Measurements from ENCODE around the gene GGN.
"Not testable (repeated sequence)": the region's sequence is repeated elsewhere in the genome, so short reads cannot be mapped to it uniquely, and the experiment has no call there.

GGN gene

DNA sequence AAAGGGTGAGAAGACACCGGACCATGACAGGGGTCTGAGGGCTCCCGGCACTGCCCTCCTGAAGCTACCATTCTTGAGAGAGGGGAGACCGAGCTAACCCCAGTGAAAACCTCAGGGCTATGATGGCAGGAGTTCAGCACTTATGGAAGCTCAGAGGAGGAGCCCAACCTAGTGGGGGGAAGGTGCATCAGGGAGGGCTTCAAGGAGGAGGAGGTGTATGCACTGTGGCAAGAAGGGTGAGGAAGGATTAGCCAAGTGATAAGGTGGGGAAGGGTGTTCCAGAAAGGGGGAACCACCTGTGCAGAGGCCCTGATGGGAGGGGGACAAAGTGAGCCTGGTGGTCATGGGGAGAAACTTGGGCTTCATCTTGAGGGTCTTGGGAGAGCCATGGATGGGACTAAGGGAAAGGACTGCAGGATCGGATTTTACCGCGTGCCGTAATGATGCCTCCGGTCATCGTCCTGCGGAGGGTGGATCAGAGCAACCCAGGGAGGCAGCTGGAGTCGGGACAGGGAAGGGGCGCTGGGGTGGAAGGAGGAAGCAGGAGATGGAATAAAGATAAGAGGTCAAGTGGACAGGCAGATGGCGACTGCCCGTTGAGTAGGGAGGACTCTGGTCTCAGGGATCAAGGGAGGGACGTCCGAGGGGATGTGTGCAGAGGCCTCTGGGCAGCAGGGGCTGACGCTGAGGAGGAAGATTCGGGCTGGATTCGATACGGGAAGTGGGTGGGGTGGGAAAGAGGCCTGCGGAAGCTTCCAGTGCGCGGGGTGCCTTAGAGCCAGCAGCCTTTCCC lies 26.8 kb downstream of the GGN start:
- no peak for DNase-seq

DNA sequence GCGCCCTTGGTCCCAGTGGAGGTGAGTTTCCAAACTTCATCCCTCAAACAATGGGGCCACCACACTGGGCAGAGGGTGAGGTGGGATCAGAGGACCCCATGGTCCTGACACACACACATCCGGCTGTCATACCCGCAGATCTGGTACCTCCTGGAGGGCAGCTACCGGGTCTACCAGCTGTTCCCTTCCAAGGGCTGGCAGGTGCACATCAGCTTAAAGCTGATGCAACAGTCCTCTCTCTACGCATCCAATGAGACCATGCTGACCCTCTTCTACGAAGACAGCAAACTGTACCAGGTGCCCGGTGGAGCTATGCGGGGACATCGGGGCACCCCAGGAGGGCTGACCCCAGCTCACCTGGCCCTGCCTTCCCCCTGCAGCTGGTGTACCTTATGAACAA lies 27.5 kb downstream of the GGN start:
- DNase-seq: no peak

DNA sequence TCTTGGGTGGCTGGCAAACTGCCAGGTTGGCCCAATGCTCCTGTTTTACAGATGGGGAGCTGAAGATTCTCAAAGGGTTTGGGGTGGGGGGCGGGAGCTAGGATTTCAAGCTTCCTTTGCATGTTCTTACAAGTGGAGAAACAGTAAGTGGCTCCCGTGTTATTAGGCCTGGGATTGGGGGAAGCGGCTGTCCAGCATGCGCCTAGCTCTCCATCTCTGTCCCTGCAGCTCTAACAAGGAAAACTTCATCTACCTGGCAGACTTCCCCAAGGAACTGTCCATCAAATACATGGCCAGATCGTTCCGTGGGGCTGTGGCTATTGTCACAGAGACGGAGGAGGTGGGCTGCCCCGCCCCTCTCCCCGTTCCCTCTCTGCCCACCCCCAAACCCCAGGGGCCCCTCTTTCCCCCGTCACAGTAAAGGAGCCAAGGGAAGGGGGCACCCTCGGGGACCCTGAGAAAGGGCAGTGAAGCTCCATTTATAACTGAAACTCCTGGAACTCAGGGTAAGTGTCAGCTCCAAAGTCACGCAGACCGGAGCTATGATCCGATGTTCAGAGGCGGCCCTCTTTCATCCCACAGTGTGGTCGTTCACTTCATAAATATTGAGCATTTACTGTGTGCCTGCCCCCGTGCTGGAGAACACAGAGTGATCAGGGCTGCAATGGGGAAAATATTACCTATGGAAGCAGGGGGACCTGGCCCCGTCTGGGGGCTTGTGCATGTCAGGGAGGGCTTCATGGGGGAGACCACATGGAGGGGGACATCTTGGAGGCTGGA lies 28.4 kb downstream of the GGN start:
- no peak for DNase-seq

GRCh38 chr19:38358071-38358470 lies 29.8 kb downstream of the GGN start:
- DNase-seq: no peak

DNA sequence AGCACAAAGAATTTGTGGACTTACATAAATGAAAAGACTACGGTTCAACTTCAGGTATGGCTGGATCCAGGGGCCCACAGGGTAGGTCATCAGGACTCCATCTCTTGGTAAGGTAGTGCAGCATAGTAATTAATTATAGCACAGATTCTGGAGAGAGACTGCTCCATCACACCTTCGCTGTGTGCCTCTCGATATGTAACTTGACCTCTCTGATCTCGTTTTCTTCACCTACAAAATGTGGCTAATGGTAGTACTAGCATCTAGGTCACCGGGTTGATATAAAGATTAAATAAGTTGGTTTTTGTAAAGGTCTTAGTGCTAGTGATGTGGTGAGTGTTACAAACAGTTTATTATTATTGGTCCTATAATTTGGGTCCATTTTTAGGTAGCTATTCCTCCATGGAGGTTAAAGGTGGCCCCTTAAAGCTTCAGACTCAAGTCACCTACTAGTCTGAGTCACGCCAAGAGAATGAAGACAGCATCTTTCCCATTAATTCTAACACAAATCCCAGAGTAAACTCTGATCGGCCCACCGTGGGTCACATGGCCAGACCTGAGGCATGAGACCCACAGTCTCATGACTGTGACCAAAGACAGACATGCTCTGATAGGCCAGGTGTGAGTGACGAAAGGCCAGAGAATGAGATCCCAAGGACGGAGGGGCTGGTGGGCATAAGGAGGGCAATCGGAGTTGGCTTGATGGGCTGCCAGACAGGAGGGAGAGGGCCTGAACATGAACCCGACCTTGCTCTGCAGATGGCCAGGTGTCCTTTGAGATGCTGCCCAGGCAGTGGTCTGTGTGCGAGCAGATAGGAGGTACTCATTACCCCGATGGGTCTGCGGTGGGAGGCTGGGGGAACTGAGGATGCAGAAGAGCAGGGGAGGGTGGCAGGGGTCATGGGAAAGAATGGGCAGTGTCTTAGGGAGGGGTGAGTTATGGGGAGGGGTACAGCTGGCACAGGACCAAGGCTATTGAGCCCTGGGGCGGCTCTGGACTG lies 31.8 kb downstream of the GGN start:
- no peak for DNase-seq

DNA sequence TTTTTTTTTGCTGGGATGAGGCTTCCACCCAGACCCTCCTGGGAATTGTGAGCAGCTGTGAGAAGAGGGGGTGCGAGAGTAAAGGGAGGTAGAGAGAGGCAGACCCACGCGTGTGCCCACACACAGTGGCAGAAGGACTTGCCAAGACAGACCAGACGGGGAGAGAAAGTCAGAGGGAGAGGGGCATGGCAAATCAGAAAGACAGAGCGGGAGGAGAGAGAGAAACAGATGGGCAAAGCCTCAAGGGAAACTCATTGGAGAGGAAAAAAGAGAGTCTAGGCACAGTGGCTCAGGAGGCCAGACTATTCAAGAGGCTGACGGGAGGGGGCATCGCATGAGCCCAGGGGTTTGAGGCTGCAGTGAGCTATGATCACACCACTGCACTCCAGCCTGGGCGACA lies 35.2 kb downstream of the GGN start:
- no peak for DNase-seq

GRCh38 chr19:38351865-38352395 lies 35.9 kb downstream of the GGN start:
- no peak for DNase-seq

DNA sequence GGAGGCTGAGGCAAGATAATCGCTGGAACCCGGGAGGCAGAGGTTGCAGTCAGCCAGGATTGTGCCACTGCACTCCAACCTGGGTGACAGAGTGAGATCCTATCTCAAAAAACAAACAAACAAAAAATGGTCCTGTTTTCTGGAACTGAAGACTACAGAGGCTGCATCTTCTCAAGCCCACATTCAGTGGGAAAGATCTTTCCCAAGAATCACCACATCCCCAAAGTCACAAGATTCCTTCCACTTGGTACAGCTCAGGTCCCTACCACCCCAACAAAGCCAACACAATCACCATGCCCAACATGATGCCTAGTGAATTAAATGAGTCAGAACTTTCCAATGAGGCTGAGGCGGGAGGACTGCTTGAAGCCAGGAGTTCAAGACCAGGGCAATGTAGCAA lies 37.0 kb downstream of the GGN start:
- DNase-seq: no peak

GRCh38 chr19:38346837-38347236 lies 41.0 kb downstream of the GGN start:
- DNase-seq: no peak

- no peak for DNase-seq
Measured at GRCh38 chr19:38340927-38341326, 46.9 kb downstream of the GGN start.

DNA sequence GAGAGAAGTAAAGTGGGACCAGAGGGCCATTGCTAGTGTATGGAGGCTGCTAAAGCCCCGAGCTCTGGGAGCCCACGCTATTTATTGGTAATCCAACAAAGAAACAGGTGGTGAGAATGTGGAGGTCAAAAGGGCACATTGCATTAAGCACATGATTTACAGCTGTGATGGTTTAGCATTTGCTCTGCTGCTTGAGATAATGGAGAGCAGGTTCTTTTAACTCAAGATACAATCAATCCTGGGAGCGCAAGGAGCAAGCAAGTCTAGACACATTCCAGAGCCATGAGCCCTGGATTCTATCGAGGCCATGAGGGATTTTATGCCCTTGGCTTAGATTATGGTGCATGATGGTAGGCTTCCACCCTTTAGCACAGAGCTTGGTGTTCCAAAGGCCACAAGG lies 48.8 kb downstream of the GGN start:
- DNase-seq: not testable (repeated sequence)

- no peak for DNase-seq
Measured at GRCh38 chr19:38337360-38337653, 50.5 kb downstream of the GGN start.

DNA sequence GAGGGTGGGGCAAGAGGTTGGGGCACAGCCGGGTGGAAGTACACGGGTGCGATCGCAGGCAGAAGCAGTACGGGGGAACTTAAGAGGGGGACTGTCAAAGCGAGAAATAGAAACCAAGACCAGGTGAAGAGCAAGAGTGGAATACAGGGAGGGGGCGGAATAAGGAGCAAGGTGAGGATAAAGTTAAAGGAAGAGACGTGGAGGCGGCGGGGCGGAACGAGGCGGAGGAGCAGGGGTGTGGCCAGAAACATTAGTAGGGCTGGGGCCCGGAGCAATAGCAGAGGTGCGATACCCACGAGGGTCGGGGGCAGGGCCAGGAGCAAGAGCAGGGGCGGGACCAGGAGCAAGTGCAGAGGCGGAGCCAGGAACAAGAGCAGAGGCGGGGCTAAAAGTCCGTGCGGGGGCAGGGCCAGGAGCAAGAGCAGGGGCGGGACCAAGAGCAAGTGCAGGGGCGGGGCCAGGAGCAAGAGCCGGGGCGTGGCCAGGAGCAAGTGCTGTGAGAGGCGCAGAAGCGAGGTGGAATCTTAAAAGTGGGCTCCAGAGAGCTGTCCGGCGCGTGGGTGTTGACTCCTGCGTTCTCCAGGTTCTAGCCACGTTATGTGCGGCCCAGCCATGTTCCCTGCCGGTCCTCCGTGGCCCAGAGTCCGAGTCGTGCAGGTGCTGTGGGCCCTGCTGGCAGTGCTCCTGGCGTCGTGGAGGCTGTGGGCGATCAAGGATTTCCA lies 51.0 kb downstream of the GGN start:
- peak; percentile 92 for DNase-seq

DNA sequence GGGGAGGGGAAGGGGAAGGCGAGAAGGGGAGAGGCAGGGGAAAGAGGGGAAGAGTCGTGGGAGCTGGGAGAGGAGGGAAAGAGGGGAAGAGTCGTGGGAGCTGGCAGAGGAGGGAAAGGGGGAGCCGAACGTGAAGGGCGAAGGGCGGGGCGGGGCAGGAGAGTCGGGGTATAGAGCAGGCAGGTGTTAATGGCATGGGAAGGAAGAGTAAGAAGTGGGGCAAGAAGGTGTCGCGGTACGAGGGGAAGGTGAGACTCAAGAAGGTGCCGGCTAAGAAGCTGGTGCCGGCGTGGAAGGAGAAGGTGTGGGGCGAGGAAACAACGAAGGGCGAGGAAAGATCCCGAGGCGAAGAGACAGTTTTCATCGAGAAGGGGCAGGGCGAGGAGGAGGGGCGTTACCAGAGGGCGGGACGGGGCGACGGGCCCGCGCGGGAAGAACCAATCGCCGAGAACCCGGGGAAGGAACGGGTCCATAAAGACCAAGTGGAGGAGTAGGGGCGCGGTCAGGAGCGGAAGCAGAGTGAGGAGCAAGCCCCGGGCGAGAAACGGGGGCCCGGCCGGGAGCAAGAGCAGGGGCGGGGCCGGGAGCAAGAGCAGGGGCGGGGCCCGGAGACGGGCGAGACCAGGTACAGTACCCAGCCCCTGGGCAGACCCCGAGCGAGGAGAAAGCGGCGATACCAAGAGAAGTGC lies 51.7 kb downstream of the GGN start:
- peak; percentile 86 for DNase-seq
